Activated gamma-delta T cell treated with Interleukin-2 at 50 U/mL for 16 hours (primary cell): ENCODE measurements around the gene TMEM135.
"Not testable (repeated sequence)": the region's sequence is repeated elsewhere in the genome, so short reads cannot be mapped to it uniquely, and the experiment has no call there.

Experiments used
- DNase-seq: peaks from one replicate; pipeline ENCODE4 v3.0.0-alpha.2; 2020

Gene TMEM135

GRCh38 chr11:87144252-87144651 is 106.5 kb downstream of the TMEM135 start:
- DNase-seq, result no peak

GRCh38 chr11:87148749-87149148 is 111.0 kb downstream of the TMEM135 start:
- DNase-seq, result no peak

- DNase-seq, result not testable (repeated sequence)
These were observed 112.0 kb downstream of the TMEM135 start for GRCh38 chr11:87149782-87150181.

DNA sequence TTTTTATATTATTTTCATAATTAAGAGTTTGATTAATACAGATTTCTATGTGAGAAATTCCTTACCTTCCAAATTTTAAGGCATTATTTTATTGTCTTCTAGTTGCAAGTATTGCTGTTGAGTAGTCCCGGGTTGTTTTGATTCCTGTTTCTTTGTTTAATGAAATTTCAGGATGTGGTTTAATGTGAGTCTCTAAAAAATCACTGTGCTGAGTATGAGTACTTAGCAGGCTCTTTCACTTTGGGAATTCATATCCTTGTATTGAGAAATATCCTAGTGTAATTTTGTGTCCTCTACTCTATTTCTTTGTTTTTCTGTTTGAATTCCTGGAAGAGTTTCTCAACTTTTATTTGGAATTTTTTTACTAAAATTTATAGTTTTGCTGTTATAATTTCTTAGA is 113.2 kb downstream of the TMEM135 start:
- no peak for DNase-seq

DNA sequence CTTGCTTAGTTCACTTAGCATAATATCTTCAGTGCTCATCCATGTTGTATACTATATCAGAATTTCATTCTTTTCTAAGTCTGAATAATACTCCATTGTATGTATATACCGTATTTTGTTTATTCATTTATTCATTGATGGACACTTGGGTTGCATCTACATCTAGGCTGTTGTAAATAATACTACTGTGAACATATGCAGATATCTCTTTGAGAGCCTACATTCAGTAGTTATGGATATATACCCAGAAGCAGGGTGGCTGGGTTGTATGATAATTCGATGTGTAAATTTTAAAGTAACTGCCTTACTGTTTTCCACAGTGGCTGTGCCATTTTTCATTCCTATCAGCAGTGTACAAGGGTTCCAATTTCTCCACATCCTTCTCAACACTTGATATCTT is 116.5 kb downstream of the TMEM135 start:
- DNase-seq, result no peak

DNA sequence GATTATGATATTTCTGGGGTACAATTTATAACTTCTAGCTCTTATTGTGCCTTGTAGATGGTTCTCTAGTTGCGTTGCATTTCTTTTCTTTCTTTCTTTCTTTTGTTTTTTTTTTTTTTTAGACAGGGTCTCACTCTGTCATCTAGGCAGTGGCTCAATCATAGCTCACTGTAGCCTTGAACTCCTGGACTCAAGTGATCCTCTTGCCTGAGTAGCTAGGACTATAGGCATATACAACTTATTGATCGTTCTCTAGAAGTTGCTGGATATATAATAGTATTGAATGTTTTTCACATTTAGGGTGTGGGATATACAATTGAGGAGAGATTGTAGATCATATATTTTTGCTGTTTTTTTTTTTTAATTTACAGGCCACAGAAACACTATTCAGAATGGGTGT is 119.2 kb downstream of the TMEM135 start:
- no peak for DNase-seq

DNA sequence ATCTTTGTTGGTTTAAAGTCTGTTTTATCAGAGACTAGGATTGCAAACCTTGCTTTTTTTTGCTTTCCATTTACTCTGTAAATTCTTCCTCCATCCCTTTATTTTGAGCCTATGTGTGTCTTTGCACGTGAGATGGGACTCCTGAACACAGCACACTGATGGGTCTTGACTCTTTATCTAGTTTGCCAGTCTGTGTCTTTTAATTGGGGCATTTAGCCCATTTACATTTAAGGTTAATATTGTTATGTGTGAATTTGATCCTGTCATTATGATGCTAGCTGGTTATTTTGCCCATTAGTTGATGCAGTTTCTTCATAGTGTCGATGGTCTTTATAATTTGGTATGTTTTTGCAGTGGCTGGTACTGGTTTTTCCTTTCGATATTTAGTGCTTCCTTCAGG is 131.3 kb downstream of the TMEM135 start:
- DNase-seq, result not testable (repeated sequence)

GRCh38 chr11:87173185-87174039 is 135.7 kb downstream of the TMEM135 start:
- no peak for DNase-seq

GRCh38 chr11:87174870-87175269 is 137.1 kb downstream of the TMEM135 start:
- no peak for DNase-seq

- DNase-seq, result no peak
These were observed 138.3 kb downstream of the TMEM135 start for GRCh38 chr11:87176044-87176443.

- DNase-seq, result no peak
These were observed 141.9 kb downstream of the TMEM135 start for GRCh38 chr11:87179621-87180020.

GRCh38 chr11:87180742-87181141 is 143.0 kb downstream of the TMEM135 start:
- DNase-seq, result no peak

GRCh38 chr11:87181143-87181542 is 143.4 kb downstream of the TMEM135 start:
- no peak for DNase-seq

DNA sequence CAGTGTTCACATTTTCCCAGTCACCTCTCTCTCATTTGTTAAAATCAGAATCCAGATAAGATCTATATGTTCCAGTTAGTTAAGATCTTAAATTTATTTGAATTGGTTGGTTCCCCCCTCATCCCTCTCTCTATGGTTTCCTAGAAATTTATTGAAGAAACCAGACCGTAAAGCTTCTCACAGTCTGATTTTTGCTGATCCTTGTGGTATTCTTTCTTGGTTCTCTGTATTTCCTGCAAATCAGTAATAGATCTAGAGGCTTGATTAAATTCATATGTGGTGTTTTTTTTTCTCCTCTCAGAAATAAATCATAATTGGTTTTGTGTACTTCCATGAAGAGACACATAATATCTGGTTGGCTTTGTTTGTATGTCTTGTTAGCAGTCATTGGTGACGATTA is 147.5 kb downstream of the TMEM135 start:
- no peak for DNase-seq

GRCh38 chr11:87187076-87187475 is 149.3 kb downstream of the TMEM135 start:
- no peak for DNase-seq

DNA sequence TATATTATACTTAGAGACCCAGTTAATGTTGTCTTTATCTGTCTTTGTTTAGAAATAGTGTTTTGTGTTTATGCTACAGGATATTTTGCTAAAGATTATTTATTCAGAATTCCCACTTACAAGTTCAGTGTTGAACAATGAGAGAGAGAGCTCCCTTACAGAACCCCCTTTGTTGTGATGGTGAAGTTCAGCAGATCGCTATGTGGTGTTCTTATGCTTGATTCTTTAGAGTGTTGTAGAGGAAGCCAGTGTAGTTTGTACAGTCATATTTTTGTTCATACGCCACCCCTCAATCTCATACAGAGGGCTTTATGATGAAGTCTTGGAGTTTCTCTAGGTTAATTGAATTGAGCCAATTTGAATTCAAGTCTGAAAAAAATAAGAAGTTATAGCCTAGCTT is 150.2 kb downstream of the TMEM135 start:
- DNase-seq, result no peak

- DNase-seq, result not testable (repeated sequence)
These were observed 150.7 kb downstream of the TMEM135 start for GRCh38 chr11:87188396-87188795.

- DNase-seq, result not testable (repeated sequence)
These were observed 151.2 kb downstream of the TMEM135 start for GRCh38 chr11:87188921-87189320.

DNA sequence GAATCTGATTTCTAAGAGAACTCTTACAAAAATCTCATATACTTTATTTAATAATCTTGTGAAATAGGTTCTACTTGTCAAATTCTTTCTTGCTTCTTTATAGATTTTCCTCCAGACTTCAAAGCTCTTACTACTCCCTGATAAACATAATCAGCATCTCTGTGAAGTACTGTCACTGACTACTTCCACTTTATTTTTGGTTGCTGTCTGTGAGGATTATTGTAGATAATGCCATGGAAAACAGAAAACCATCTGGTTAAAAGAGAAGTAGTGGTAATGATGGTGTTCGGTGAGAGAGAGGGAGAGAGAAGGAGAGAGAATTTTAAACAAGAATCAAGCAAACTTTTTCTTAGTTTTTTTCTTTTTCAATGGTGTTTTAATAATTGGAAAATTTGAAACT is 152.3 kb downstream of the TMEM135 start:
- no peak for DNase-seq

DNA sequence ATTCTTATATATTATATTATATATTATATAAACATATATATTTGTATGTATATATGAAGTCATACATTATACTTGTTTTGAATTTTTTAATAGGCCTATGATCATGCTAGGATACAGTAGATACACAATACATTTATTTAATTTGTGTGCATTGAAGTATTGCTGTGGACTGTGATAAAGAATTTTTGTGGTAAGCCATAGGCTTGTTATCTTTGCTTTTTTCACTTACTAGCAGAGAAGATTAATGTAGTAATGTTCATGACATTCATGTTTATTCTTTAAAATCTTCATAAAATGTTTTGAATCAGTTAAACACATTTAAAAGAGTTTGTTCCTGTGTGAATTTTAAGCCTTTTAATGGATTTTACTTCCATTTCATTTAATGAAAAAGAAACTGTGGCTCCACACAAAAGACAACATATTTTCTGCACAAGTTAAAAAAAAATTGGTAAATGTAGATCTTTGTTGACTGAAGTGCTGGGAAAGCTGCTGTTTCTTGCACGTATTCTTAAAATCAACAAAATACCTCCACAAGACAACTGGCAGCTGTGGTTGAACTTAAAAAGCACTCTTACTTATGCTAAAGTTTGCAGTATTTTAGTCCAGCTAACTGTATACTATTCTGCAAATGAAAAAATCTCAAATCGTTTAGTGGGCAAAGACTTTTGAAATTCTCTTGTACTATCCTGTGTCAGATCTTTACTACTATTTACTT is 156.2 kb downstream of the TMEM135 start:
- no peak for DNase-seq

DNA sequence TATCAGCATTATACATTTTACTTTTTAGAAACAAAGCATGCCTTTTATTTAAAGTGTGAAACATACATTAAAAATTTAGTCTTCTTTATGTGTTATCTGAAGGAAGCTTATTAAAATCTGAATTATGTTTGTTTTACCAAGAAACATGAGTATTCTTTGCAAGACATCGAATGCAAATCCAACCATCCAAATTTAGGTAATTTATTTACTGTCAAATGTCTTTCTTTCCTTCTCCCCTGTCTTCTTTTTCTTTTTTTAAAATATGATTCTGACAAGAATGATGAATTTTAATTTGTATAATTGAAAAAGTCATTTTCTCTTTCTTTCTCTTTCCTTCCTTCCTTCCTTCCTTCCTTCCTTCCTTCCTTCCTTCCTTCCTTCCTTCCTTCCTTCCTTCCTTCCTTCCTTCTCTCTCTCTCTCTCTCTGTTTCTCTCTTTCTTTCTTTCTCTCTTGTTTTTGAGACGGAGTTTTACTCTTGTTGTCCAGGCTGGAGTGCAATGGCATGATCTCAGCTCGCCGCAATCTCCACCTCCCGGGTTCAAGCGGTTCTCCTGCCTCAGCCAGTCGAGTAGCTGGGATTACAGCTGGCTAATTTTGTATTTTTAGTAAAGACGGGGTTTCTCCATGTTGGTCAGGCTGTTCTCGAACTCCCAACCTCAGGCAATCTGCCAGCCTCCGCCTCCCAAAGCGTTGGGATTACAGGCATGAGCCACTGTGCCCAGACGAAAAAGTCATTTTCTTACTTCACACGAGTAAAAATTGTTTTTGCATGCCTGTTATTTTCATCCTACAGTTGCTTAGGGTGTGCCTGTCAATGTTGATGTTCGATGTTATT is 157.5 kb downstream of the TMEM135 start:
- no peak for DNase-seq

DNA sequence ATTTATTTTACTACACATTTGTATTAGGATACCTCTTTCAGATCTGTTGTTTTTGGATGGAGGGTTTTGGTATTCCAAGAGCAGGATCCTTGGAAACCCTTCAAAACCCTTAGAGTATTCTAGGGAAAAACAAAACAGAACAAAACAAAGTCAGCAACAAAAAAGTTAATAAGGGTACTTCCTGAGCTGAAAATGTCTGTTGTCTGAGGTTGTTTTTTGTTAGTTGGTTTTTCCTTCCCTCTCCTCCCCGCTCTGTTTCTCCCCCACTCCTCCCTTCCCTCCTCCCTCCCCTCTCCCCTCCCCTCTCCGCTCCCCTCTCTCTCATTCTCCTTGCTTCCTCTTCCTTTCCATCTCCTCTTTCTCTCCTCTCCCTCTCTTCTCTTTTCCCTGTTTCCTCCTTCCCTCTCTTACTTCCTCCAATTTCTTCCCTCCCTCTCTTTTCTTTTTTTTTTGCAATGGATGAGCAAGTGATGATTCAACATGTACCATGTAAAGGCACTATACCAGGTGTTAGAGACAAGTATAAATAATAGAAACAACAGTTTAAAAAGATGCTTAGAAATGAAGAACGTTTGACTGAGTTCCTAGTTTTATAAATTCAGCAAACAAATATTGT is 160.6 kb downstream of the TMEM135 start:
- no peak for DNase-seq

- DNase-seq, result no peak
These were observed 163.6 kb downstream of the TMEM135 start for GRCh38 chr11:87201376-87201775.
